ENCODE data around the gene ZCCHC17.
"Not testable (repeated sequence)": the region's sequence is repeated elsewhere in the genome, so short reads cannot be mapped to it uniquely, and the experiment has no call there.

ZCCHC17 gene

GRCh38 chr1:31296486-31297276, at the start of gene ZCCHC17, which contains the start of gene SNRNP40:
Gene ZCCHC17 (plus strand): TSS chr1:31297032. CDS start chr1:31310099, 13,067 bp downstream.
Gene SNRNP40 (minus strand): TSS chr1:31296788. CDS start chr1:31296751, 37 bp downstream.
- peak; percentile 88 for DNase-seq

GRCh38 chr1:31248276-31248675, 48.6 kb upstream of the ZCCHC17 start:
- no peak for DNase-seq

GRCh38 chr1:31249854-31250253, 47.0 kb upstream of the ZCCHC17 start:
- DNase-seq: no peak

- no peak for DNase-seq
Observed at GRCh38 chr1:31257213-31257612, 39.6 kb upstream of the ZCCHC17 start.

- DNase-seq: no peak
Observed at GRCh38 chr1:31258581-31258980, 38.3 kb upstream of the ZCCHC17 start.

- no peak for DNase-seq
Observed at GRCh38 chr1:31259746-31260145, 37.1 kb upstream of the ZCCHC17 start.

GRCh38 chr1:31261916-31262315, 34.9 kb upstream of the ZCCHC17 start:
- no peak for DNase-seq

- not testable (repeated sequence) for DNase-seq
Observed at GRCh38 chr1:31262393-31262792, 34.4 kb upstream of the ZCCHC17 start.

- DNase-seq: no peak
Observed at GRCh38 chr1:31263408-31263807, 33.4 kb upstream of the ZCCHC17 start.

- DNase-seq: no peak
Observed at GRCh38 chr1:31264790-31265386, 31.9 kb upstream of the ZCCHC17 start.

- no peak for DNase-seq
Observed at GRCh38 chr1:31266547-31266946, 30.3 kb upstream of the ZCCHC17 start.

GRCh38 chr1:31272369-31272768, 24.5 kb upstream of the ZCCHC17 start:
- no peak for DNase-seq

- no peak for DNase-seq
Observed at GRCh38 chr1:31273619-31274018, 23.2 kb upstream of the ZCCHC17 start.

GRCh38 chr1:31282426-31282825, 14.4 kb upstream of the ZCCHC17 start:
- not testable (repeated sequence) for DNase-seq

- DNase-seq: not testable (repeated sequence)
Observed at GRCh38 chr1:31287791-31288190, 9.0 kb upstream of the ZCCHC17 start.

GRCh38 chr1:31289021-31289420, 7.8 kb upstream of the ZCCHC17 start:
- DNase-seq: no peak

GRCh38 chr1:31295874-31296485, 852 bp upstream of the ZCCHC17 start:
- no peak for DNase-seq

- no peak for DNase-seq
Observed at GRCh38 chr1:31297277-31298247, 730 bp downstream of the ZCCHC17 start.

- no peak for DNase-seq
Observed at GRCh38 chr1:31299365-31299764, 2.5 kb downstream of the ZCCHC17 start.

- no peak for DNase-seq
Observed at GRCh38 chr1:31300193-31300592, 3.4 kb downstream of the ZCCHC17 start.

- DNase-seq: no peak
Observed at GRCh38 chr1:31302709-31303441, 6.0 kb downstream of the ZCCHC17 start.

- DNase-seq: no peak
Observed at GRCh38 chr1:31306278-31306677, 9.4 kb downstream of the ZCCHC17 start.

All from activated T-cell treated with anti-CD3 and anti-CD28 coated beads, Interleukin-2, amount 50 U/mL, for 1 hour (primary cell).